HepG2 (cell line): Measurements from ENCODE around the gene ASCL2. TPM values are rescaled to one million over a fixed set of nuclear protein-coding genes. Genes with fewer than 3 reads are reported as not detected.
A peak's percentile ranks its signal among the peaks of the same experiment; 100 is the strongest.

Source experiments
- BHLHE40 ChIP-seq: IDR thresholded peaks from 2 replicates; pipeline ENCODE4 v1.6.1; 2011; ENCODE audit warnings: low read length, improper control_type of control experiment
- BRCA1 ChIP-seq: sonication (generic); formaldehyde crosslinking; IDR thresholded peaks from 2 replicates; pipeline ENCODE4 v1.4.0; 2020; ENCODE audit warnings: missing genetic modification reagents
- CBX5 ChIP-seq: sonication (generic); formaldehyde crosslinking; IDR thresholded peaks from 2 replicates; pipeline ENCODE4 v1.4.0; 2020; ENCODE audit warnings: missing genetic modification reagents, borderline replicate concordance
- FOXK1 ChIP-seq: sonication (generic); formaldehyde crosslinking; IDR thresholded peaks from 2 replicates; pipeline ENCODE4 v1.4.0; 2020; ENCODE audit warnings: low read depth, missing genetic modification reagents, borderline replicate concordance
- NR2F1 ChIP-seq, 2 experiments: fragments of 450-650 bp in 1 of 2; formaldehyde crosslinking in 1 of 2; IDR thresholded peaks; 2 replicates each; pipeline versions ENCODE4 v1.5.0 to v1.6.1; 2016 to 2020; ENCODE audit warnings: mild to moderate bottlenecking in 1 of 2, missing compliant biosample characterization in 1 of 2, missing genetic modification reagents in 1 of 2, moderate library complexity in 1 of 2
- RAD21 ChIP-seq: fragments of 450-650 bp; formaldehyde crosslinking; IDR thresholded peaks from 2 replicates; pipeline ENCODE4 v1.5.0; 2020; ENCODE audit warnings: mild to moderate bottlenecking
- RELA ChIP-seq: sonication (generic); formaldehyde crosslinking; IDR thresholded peaks from 2 replicates; pipeline ENCODE4 v1.4.0; 2020; ENCODE audit warnings: missing genetic modification reagents
- SRSF4 ChIP-seq: fragments of 200-400 bp; formaldehyde crosslinking; IDR thresholded peaks from one replicate; pipeline ENCODE4 v1.6.1; 2018; ENCODE audit warnings: mild to moderate bottlenecking, low read depth, low read length, moderate library complexity; ENCODE audit not compliant: poor library complexity, severe bottlenecking
- SSRP1 ChIP-seq: IDR thresholded peaks from 2 replicates; pipeline ENCODE4 v1.6.1; 2016; ENCODE audit warnings: control low read depth
- ZNF550 ChIP-seq: sonication (generic); formaldehyde crosslinking; IDR thresholded peaks from 2 replicates; pipeline ENCODE4 v1.4.0; 2020; ENCODE audit warnings: mild to moderate bottlenecking, missing genetic modification reagents, borderline replicate concordance
- ZNF589 ChIP-seq: sonication (generic); formaldehyde crosslinking; conservative IDR thresholded peaks from 2 replicates; pipeline ENCODE4 v1.8.0; 2022; ENCODE audit warnings: mild to moderate bottlenecking, moderate library complexity, missing genetic modification reagents
- ZSCAN22 ChIP-seq: sonication (generic); formaldehyde crosslinking; IDR thresholded peaks from 2 replicates; pipeline ENCODE4 v1.4.0; 2020; ENCODE audit warnings: mild to moderate bottlenecking, missing genetic modification reagents
- polyA plus RNA-seq, 8 experiments: library from polyadenylated mRNA; depleted of rRNA in 3 of 8; stranded (reverse) in 7 of 8; unstranded in 1 of 8; fragments of >200 nt; fragmentation: Illumina TruSeq in 4 of 8; extraction: Trizol in 4 of 8; gene quantifications; 2 replicates each; pipeline versions ENCODE4 v1.2.1 to v1.2.3, GENCODE V29; 2011 to 2016; ENCODE audit warnings: low read depth in 4 of 8, missing spikeins in 1 of 8, mixed read lengths in 1 of 8; ENCODE audit not compliant: insufficient read depth in 1 of 8
- total RNA-seq, 5 experiments: library from RNA; depleted of rRNA; stranded (reverse); fragments of >200 nt; fragmentation: Illumina TruSeq; extraction: Trizol; gene quantifications; 2 replicates each; pipeline ENCODE4 v1.2.3, GENCODE V29; 2016; ENCODE audit warnings: low read depth in 1 of 5
- TF ChIP-seq, protein P1 (sequence below): sonication (generic); formaldehyde crosslinking; conservative IDR thresholded peaks from 2 replicates; pipeline ENCODE4 v1.4.0; 2020; ENCODE audit warnings: missing genetic modification reagents
- TF ChIP-seq, protein P2 (sequence below): IDR thresholded peaks from 2 replicates; pipeline ENCODE4 v1.6.1; 2016; ENCODE audit warnings: missing compliant biosample characterization, missing genetic modification reagents, borderline replicate concordance
- TF ChIP-seq, protein P3 (sequence below): sonication (generic); formaldehyde crosslinking; IDR thresholded peaks from 2 replicates; pipeline ENCODE4 v1.8.0; 2022; ENCODE audit warnings: mild to moderate bottlenecking, missing genetic modification reagents; ENCODE audit not compliant: insufficient replicate concordance
- TF ChIP-seq, protein P4 (sequence below): sonication (generic); formaldehyde crosslinking; IDR thresholded peaks from 2 replicates; pipeline ENCODE4 v1.5.1; 2020; ENCODE audit warnings: mild to moderate bottlenecking, missing genetic modification reagents, borderline replicate concordance
- TF ChIP-seq, protein P5 (sequence below): sonication (generic); formaldehyde crosslinking; IDR thresholded peaks from 2 replicates; pipeline ENCODE4 v1.8.1; 2023; ENCODE audit warnings: mild to moderate bottlenecking, missing genetic modification reagents

Gene ASCL2
- total and polyA plus RNA-seq, 2 of the 13 experiments (the other 11 are each of a cell fraction or from before 2014, with no cell fraction given) = 0.07 TPM; not detected in 1

DNA sequence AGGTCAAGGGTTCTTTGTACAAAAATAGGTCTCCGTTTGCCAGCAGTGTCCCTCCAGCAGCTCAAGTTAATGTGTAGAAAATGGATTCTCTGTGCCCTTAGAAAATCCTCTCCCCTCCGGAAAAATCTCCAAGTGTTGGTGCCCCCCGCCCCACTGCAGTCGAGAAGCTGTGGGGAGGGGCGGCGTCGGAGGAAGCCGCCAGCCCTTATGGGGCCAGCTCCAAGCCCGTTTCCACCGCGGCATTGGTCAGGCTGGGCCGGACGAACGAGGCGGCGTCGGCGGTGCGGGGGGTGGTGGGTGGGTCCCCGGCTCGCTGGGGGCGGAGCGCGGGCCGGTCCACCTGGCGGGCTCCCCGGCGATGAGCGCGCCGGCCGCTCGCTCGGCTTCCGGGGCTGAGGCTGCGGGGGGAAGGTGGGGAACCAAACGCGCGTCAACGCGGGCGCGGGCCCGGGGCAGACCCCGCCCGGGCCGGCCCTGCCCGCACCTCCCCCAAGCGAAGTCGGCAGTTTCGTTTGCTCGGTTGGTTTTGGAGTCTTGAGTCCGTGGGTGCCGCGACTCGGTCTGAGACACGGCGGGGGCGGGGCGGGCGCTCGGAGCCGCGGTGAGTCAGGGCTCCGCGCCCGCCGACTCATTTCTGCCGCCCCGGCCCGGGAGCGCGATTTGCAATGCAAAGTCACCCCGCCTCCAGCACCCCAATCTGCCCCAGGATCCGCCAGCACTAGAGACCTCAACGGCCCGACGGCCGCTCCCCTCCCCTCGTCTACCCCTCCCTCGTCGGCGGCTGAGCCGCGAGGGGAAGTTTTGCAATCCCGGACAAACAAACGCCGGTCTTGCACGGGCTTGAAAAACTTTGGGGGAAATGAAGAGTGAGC is 1.4 kb downstream of the ASCL2 start (continued):
- TF ChIP-seq SRSF4 (no peak), FOXK1 (CRISPR knock-in tag) (no peak), RELA (CRISPR knock-in tag) (no peak), BHLHE40 (no peak), BRCA1 (CRISPR knock-in tag) (no peak), RAD21 (no peak), NR2F1 (CRISPR knock-in tag; IDR thresholded peaks at IDR 0.05) (no peak), ZNF589 (CRISPR knock-in tag) (no peak), ZSCAN22 (no peak), SSRP1 (no peak), CBX5 (peak; percentile 45; the same call in 1 of the 2 replicates), ZNF550 (no peak)
- TF ChIP-seq, protein P1, sequence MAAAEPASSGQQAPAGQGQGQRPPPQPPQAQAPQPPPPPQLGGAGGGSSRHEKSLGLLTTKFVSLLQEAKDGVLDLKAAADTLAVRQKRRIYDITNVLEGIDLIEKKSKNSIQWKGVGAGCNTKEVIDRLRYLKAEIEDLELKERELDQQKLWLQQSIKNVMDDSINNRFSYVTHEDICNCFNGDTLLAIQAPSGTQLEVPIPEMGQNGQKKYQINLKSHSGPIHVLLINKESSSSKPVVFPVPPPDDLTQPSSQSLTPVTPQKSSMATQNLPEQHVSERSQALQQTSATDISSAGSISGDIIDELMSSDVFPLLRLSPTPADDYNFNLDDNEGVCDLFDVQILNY = 0 out of 2 replicates have a peak, but pooled peaks have one; percentile 12
- TF ChIP-seq, protein P2, sequence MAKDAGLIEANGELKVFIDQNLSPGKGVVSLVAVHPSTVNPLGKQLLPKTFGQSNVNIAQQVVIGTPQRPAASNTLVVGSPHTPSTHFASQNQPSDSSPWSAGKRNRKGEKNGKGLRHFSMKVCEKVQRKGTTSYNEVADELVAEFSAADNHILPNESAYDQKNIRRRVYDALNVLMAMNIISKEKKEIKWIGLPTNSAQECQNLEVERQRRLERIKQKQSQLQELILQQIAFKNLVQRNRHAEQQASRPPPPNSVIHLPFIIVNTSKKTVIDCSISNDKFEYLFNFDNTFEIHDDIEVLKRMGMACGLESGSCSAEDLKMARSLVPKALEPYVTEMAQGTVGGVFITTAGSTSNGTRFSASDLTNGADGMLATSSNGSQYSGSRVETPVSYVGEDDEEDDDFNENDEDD (CRISPR knock-in tag) = peak; percentile 76; the same call in 1 of the 2 replicates
- TF ChIP-seq, protein P3, sequence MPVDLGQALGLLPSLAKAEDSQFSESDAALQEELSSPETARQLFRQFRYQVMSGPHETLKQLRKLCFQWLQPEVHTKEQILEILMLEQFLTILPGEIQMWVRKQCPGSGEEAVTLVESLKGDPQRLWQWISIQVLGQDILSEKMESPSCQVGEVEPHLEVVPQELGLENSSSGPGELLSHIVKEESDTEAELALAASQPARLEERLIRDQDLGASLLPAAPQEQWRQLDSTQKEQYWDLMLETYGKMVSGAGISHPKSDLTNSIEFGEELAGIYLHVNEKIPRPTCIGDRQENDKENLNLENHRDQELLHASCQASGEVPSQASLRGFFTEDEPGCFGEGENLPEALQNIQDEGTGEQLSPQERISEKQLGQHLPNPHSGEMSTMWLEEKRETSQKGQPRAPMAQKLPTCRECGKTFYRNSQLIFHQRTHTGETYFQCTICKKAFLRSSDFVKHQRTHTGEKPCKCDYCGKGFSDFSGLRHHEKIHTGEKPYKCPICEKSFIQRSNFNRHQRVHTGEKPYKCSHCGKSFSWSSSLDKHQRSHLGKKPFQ (CRISPR knock-in tag) = no peak
- TF ChIP-seq, protein P4, sequence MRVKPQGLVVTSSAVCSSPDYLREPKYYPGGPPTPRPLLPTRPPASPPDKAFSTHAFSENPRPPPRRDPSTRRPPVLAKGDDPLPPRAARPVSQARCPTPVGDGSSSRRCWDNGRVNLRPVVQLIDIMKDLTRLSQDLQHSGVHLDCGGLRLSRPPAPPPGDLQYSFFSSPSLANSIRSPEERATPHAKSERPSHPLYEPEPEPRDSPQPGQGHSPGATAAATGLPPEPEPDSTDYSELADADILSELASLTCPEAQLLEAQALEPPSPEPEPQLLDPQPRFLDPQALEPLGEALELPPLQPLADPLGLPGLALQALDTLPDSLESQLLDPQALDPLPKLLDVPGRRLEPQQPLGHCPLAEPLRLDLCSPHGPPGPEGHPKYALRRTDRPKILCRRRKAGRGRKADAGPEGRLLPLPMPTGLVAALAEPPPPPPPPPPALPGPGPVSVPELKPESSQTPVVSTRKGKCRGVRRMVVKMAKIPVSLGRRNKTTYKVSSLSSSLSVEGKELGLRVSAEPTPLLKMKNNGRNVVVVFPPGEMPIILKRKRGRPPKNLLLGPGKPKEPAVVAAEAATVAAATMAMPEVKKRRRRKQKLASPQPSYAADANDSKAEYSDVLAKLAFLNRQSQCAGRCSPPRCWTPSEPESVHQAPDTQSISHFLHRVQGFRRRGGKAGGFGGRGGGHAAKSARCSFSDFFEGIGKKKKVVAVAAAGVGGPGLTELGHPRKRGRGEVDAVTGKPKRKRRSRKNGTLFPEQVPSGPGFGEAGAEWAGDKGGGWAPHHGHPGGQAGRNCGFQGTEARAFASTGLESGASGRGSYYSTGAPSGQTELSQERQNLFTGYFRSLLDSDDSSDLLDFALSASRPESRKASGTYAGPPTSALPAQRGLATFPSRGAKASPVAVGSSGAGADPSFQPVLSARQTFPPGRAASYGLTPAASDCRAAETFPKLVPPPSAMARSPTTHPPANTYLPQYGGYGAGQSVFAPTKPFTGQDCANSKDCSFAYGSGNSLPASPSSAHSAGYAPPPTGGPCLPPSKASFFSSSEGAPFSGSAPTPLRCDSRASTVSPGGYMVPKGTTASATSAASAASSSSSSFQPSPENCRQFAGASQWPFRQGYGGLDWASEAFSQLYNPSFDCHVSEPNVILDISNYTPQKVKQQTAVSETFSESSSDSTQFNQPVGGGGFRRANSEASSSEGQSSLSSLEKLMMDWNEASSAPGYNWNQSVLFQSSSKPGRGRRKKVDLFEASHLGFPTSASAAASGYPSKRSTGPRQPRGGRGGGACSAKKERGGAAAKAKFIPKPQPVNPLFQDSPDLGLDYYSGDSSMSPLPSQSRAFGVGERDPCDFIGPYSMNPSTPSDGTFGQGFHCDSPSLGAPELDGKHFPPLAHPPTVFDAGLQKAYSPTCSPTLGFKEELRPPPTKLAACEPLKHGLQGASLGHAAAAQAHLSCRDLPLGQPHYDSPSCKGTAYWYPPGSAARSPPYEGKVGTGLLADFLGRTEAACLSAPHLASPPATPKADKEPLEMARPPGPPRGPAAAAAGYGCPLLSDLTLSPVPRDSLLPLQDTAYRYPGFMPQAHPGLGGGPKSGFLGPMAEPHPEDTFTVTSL (CRISPR knock-in tag) = no peak
- TF ChIP-seq, protein P5, sequence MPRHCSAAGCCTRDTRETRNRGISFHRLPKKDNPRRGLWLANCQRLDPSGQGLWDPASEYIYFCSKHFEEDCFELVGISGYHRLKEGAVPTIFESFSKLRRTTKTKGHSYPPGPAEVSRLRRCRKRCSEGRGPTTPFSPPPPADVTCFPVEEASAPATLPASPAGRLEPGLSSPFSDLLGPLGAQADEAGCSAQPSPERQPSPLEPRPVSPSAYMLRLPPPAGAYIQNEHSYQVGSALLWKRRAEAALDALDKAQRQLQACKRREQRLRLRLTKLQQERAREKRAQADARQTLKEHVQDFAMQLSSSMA (CRISPR knock-in tag) = no peak
